ENCODE measurements around the gene PEPD.

DNA sequence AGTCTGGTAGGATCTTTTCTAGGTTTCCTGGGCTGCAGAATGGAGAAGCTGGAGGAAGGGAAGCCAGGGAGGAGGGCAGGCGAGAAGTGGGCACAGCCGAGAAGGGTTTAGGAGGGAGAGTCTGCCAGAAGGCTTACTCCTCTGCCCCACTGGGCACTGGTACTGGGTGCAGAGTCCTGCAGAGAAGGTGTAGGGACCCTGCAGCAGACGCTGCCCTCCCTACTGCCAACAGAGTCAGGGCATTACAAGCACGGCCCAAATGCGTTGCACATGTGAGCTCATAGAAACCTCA is 726 bp upstream of the PEPD start:
- TF ChIP-seq POLR2A (IDR thresholded peaks at IDR 0.05) (no peak), CTCF (IDR thresholded peaks at IDR 0.05) (no peak), POLR2AphosphoS5 (IDR thresholded peaks at IDR 0.05) (no peak)
